GM19463 (cell line): ENCODE data around the gene FSIP1.

Experiments
- ATAC-seq: cut with Tn5 transposase; IDR thresholded peaks from one replicate; pipeline ENCODE4 v1.9.1; 2021; ENCODE audit warnings: mild to moderate bottlenecking, moderate library complexity; ENCODE audit not compliant: unreplicated experiment

Gene FSIP1

GRCh38 chr15:39767921-39768320, 14.7 kb downstream of the FSIP1 start:
- ATAC-seq = no peak

- no peak for ATAC-seq
These were observed 21.6 kb downstream of the FSIP1 start for GRCh38 chr15:39761006-39761405.

GRCh38 chr15:39756806-39757522, 25.7 kb downstream of the FSIP1 start:
- no peak for ATAC-seq

- no peak for ATAC-seq
These were observed 29.6 kb downstream of the FSIP1 start for GRCh38 chr15:39752991-39753390.

- ATAC-seq = no peak
These were observed 30.4 kb downstream of the FSIP1 start for GRCh38 chr15:39752246-39752645.

- ATAC-seq = no peak
These were observed 34.4 kb downstream of the FSIP1 start for GRCh38 chr15:39748276-39748675.

- no peak for ATAC-seq
These were observed 35.3 kb downstream of the FSIP1 start for GRCh38 chr15:39747326-39747725.

GRCh38 chr15:39746714-39747276, 35.8 kb downstream of the FSIP1 start:
- no peak for ATAC-seq

GRCh38 chr15:39746176-39746575, 36.5 kb downstream of the FSIP1 start:
- no peak for ATAC-seq

- ATAC-seq = no peak
These were observed 37.2 kb downstream of the FSIP1 start for GRCh38 chr15:39745415-39745814.

- ATAC-seq = no peak
These were observed 38.1 kb downstream of the FSIP1 start for GRCh38 chr15:39744334-39745103.

- ATAC-seq = no peak
These were observed 39.0 kb downstream of the FSIP1 start for GRCh38 chr15:39743611-39744010.

- ATAC-seq = no peak
These were observed 41.4 kb downstream of the FSIP1 start for GRCh38 chr15:39741258-39741657.

- no peak for ATAC-seq
These were observed 43.6 kb downstream of the FSIP1 start for GRCh38 chr15:39738998-39739397.

- ATAC-seq = no peak
These were observed 45.5 kb downstream of the FSIP1 start for GRCh38 chr15:39737196-39737550.

- ATAC-seq = no peak
These were observed 46.0 kb downstream of the FSIP1 start for GRCh38 chr15:39736412-39737195.

GRCh38 chr15:39735120-39735717, 47.4 kb downstream of the FSIP1 start:
- ATAC-seq = no peak

GRCh38 chr15:39731266-39731665, 51.4 kb downstream of the FSIP1 start:
- no peak for ATAC-seq

GRCh38 chr15:39730552-39730951, 52.1 kb downstream of the FSIP1 start:
- ATAC-seq = no peak

- ATAC-seq = no peak
These were observed 53.1 kb downstream of the FSIP1 start for GRCh38 chr15:39729500-39729899.

GRCh38 chr15:39728845-39729244, 53.8 kb downstream of the FSIP1 start:
- no peak for ATAC-seq
